Measurements from ENCODE around the gene ELOVL5. TPM values are rescaled to one million over a fixed set of nuclear protein-coding genes. Genes with fewer than 3 reads are reported as not detected.
"Not testable (repeated sequence)": the region's sequence is repeated elsewhere in the genome, so short reads cannot be mapped to it uniquely, and the experiment has no call there.

ELOVL5 gene
- total RNA-seq, 1 donor: 94.8 TPM

DNA sequence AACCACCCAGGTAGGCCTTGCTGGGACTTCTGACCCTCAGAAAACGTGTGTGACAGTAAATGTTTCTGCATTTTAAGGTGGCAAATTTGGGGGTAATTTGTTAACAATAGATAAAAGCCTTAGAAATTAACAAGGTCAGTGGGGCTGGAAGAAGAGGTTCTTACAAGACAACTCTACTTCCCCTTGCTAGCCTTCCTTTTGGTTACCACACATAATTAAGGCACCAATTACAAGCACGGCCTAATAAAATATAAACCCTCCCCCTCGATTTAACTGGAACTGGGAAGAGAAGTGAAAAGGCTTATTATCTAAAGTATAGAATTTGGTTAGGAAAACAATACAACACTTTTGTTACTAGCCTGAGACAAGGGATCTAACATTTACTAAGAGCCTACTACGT lies 38.8 kb downstream of the ELOVL5 start:
- Histone ChIP-seq H3K27me3 (ENCODE audit: insufficient read depth, low read length) (no peaks in the 10 kb centered on the region), H3K9me3 (ENCODE audit: low read depth, low read length) (no peaks in the 10 kb centered on the region), H3K4me3 (ENCODE audit: low read length) (no peak overlapping the region), H3K4me1 (ENCODE audit: insufficient read depth, low read length) (peaks cover 59% of the 10 kb centered on the region)

DNA sequence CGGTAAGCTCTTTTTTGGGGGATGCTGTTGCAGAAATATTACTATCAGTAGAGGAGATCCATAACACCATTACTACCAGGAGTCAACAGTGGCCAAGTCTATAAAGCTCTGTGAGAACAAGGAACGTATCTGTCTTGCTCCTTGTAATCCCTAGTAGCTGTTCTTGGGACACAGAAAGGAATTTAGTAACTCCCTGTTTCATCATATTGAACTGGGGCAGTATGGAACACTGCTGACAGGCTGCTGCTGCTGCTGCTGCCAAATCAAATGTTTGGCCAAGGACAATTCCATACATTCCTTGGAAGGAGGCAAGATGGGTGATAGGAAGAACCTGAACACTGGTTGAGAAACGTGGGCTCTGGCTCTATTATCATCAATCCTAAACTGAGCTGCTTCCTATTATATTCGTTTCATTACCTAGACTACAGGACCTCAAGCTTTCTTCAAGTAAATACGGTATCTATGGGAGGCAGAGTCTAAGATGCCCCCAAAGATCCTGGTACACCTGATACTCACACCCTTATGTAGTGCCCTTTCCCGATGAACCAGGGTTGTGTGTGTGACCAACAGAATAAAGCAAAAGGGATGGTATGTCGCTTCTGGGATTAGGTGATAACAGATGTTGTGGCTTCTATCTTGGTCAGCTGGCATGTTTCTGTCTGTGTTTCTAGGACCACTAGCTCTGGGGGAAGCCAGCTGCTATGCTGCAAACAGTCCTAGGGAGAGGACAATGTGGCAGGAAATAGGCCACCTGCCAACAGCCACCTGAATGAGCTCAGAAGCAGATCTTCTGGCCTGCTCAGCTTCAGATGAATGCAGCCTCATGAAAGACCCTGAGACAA lies 39.5 kb downstream of the ELOVL5 start:
- Histone ChIP-seq H3K4me3 (ENCODE audit: low read length) (no peak overlapping the region), H3K4me1 (ENCODE audit: insufficient read depth, low read length) (peaks cover 56% of the 10 kb centered on the region)

DNA sequence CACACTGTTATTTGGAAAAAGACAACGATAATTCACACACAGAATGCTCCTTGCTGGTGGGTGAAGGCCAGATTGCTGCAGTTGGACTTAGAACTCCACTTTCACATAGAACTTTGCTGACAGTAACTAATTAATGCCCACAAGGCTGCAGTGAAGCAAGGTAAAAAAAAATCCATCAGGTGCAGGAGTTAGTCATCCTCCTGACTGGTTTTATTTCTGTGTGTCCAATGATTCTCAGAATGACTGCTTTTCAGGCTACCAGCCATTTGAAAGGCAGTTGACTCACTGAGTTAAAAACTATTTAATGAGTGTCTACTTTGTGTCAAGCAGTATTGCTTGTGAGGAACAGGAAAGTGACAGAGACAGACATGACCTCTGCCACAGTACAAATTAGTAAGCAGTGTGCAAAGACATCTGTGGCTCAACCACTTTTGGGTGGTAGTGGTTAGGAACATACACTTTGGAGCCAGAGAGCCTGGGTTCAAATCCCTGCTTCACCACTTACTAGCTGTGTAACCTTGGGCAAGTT lies 41.9 kb downstream of the ELOVL5 start:
- Histone ChIP-seq H3K4me3 (ENCODE audit: low read length) (no peak overlapping the region), H3K4me1 (ENCODE audit: insufficient read depth, low read length) (peaks cover 56% of the 10 kb centered on the region), H3K27me3 (ENCODE audit: insufficient read depth, low read length) (no peaks in the 10 kb centered on the region), H3K9me3 (ENCODE audit: low read depth, low read length) (no peaks in the 10 kb centered on the region)

More for the DNA sequence above, 39.5 kb downstream of the ELOVL5 start:
- H3K9me3 ChIP-seq (ENCODE audit: low read depth, low read length): no peaks in the 10 kb centered on the region
- no peaks in the 10 kb centered on the region for H3K27me3 ChIP-seq (ENCODE audit: insufficient read depth, low read length)

DNA sequence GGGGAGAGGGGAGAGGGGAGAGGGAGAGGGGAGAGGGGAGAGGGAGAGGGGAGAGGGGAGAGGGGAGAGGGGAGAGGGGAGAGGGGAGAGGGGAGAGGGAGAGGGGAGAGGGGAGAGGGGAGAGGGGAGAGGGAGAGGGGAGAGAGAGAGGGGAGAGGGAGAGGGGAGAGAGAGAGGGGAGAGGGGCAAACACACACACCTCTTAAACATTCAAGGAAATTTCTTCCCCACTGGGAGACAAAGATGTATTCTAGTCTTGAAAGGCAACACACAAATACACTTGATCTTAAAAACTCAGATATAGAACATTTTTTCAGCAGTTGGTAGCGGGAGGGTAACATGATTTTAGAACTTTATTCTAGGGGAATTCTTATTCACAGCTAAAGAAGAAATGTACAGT lies 42.5 kb downstream of the ELOVL5 start:
- H3K9me3 ChIP-seq (ENCODE audit: low read depth, low read length); H3K27me3 ChIP-seq (ENCODE audit: insufficient read depth, low read length); H3K4me3 ChIP-seq (ENCODE audit: low read length): not testable (repeated sequence)
- H3K4me1 ChIP-seq (ENCODE audit: insufficient read depth, low read length): peaks cover 60% of the 10 kb centered on the region

DNA sequence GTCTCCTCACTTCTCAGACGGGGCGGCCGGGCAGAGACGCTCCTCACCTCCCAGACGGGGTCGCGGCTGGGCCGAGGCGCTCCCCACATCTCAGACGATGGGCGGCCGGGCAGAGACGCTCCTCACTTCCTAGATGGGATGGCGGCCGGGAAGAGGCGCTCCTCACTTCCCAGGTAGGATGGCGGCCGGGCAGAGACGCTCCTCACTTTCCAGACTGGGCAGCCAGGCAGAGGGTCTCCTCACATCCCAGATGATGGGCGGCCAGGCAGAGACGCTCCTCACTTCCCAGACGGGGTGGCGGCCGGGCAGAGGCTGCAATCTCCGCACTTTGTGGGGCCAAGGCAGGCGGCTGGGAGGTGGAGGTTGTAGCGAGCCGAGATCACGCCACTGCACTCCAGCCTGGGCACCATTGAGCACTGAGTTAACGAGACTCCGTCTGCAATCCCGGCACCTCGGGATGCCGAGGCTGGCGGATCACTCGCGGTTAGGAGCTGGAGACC lies 43.2 kb downstream of the ELOVL5 start:
- H3K27me3 ChIP-seq (ENCODE audit: insufficient read depth, low read length); H3K9me3 ChIP-seq (ENCODE audit: low read depth, low read length); H3K4me3 ChIP-seq (ENCODE audit: low read length): not testable (repeated sequence)
- peaks cover 60% of the 10 kb centered on the region for H3K4me1 ChIP-seq (ENCODE audit: insufficient read depth, low read length)

DNA sequence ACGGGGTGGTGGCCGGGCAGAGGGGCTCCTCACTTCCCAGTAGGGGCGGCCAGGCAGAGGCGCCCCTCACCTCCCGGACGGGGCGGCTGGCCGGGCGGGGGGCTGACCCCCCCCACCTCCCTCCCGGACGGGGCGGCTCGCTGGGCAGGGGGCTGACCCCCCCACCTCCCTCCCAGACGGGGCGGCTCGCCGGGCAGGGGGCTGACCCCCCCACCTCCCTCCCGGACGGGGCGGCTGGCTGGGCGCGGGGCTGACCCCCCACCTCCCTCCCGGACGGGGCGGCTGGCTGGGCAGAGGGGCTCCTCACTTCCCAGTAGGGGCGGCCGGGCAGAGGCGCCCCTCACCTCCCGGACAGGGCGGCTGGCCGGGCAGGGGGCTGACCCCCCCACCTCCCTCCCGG lies 43.8 kb downstream of the ELOVL5 start:
- H3K4me3 ChIP-seq (ENCODE audit: low read length); H3K9me3 ChIP-seq (ENCODE audit: low read depth, low read length); H3K27me3 ChIP-seq (ENCODE audit: insufficient read depth, low read length): not testable (repeated sequence)
- peaks cover 60% of the 10 kb centered on the region for H3K4me1 ChIP-seq (ENCODE audit: insufficient read depth, low read length)

DNA sequence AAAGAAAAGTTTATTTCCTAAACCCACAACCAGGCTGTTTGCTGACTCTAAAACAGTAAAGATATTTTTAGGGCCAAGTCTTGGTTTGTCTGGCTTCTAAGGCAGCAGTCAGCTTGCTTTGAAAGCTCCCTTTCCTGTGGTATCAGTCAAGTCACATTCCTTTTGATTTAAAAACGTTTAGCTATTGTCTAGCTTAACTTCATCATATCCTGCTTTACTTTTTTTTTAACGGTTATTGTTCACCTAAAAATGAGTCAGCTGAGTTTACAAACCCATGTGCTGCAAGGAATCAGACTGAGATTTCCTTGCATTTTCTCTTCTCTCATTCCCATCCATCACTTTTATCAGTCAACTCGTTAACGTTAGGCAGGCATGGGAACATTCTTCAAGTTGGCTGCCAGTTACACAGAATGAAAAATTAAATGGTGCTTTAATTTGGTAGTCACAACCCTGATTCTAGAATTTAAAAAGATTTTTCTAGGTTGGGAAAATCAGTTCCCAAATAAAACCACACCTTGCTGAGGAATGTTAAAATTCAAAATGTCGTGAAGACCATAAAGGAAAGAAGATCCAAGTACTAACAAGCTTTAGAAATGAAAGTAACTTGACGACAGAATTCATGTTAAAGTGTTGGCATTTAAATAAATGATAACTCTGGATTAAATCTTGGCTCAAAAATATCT lies 45.9 kb downstream of the ELOVL5 start:
- Histone ChIP-seq H3K4me3 (ENCODE audit: low read length) (no peak overlapping the region), H3K4me1 (ENCODE audit: insufficient read depth, low read length) (peaks cover 60% of the 10 kb centered on the region), H3K27me3 (ENCODE audit: insufficient read depth, low read length) (no peaks in the 10 kb centered on the region), H3K9me3 (ENCODE audit: low read depth, low read length) (no peaks in the 10 kb centered on the region)

DNA sequence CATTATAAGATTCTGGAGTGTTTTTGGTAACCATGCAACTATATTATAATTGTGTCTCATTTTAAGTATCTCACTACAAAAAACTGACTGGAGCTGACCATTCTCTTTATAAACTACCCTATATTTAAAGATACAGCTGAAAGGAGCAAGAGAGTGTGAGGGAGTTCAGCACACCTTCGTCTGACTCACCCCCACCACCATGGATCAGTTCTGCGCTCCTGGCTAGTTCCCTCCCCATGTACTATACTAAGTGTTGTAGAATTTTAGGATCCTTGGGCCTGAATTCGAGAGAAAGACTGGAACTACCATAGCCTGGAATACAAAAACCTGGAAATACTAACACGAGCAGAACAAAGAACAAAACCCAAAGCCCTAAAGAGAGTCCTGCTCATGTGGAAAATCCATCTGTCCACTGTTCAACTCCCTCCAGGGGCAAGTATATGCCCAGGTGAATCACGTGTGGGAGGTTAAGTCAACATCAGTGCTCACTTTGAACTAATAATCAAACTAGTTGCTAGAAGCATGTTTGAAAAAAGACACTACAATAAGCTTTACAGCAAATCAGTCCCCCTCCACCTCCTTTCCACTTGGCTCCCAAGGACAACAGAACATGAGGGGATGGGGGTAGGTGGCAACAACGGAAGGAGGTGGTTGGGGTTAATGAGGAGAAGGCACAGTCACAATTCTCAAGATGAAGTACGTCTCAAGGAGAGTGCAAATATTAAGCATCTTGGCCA lies 46.8 kb downstream of the ELOVL5 start:
- Histone ChIP-seq H3K9me3 (ENCODE audit: low read depth, low read length) (no peaks in the 10 kb centered on the region), H3K4me3 (ENCODE audit: low read length) (no peak overlapping the region), H3K27me3 (ENCODE audit: insufficient read depth, low read length) (no peaks in the 10 kb centered on the region), H3K4me1 (ENCODE audit: insufficient read depth, low read length) (peaks cover 57% of the 10 kb centered on the region)

DNA sequence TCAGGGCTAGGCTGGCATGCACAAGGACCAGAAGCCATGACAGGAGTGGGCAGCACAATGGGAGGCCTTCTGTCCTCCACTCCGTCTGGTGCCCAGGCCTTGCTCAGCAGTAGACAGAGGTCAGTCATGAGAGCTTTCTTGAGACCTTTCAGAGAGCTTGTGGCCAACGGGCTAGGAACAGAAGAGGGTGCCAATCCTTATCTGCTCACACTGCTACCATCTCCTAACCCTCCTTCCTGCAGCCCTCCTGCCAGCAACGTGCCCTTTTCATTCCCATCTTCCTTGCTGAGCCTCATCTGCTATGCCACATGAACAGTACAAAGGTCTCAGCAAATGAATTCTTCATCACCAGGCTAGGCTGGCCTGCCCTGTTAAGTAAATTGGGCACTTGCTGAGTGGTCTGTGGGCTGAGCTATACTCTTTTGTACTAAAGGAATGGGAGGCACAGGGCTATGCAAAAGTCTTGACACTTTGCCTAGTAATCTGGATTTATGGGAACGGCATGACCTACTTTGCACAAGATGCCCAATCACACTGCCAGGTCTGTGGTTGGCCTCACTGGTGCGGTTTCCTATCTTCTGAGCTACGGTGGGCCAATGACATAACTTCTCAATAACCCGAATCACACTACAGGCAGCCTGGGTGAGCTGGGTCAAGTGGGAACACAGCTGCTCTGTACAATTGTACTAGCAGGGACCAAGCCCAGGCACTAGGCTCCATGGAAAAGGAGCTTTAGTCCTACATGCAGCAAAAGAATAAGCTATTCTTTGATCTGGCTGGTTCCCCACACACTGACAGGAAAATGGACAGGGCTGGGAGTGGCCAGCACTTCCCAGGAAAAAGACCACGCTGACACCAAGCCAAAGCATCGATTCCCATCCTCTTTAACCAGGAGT lies 47.8 kb downstream of the ELOVL5 start:
- Histone ChIP-seq H3K27me3 (ENCODE audit: insufficient read depth, low read length) (no peaks in the 10 kb centered on the region), H3K4me1 (ENCODE audit: insufficient read depth, low read length) (peaks cover 60% of the 10 kb centered on the region), H3K4me3 (ENCODE audit: low read length) (no peak overlapping the region), H3K9me3 (ENCODE audit: low read depth, low read length) (no peaks in the 10 kb centered on the region)

DNA sequence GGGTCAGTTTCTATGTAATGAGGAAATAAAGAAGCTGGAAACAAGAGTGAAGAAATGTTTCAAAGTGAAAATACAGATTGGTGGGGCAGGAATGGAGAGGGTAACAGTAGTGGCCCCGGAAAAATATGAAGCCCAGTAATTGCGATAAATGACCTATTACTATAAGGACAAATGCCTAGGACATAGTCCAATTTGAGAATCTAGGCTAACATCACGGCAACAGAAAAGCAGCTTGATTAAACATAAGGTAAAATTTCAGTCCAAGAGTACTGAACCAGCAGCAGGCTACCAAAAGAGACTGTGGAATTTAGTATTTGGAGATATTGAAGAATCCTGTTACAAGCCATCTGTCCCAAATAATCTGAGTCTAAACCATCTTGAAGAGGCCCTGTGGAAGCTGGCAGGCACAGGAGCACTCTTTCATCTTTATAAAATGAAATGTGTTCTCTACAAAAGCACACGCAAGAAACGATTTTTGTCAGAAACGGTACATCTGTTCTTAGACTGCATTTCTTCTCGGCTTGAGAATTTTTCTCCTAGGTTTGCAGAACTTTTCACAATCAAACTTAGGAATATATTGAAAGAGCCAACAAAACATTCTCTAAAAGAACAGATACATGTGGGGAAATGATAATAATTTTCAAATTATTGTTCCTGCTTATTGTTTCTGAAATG lies 49.3 kb downstream of the ELOVL5 start:
- Histone ChIP-seq H3K4me3 (ENCODE audit: low read length) (no peak overlapping the region), H3K9me3 (ENCODE audit: low read depth, low read length) (no peaks in the 10 kb centered on the region), H3K4me1 (ENCODE audit: insufficient read depth, low read length) (peaks cover 63% of the 10 kb centered on the region), H3K27me3 (ENCODE audit: insufficient read depth, low read length) (no peaks in the 10 kb centered on the region)

DNA sequence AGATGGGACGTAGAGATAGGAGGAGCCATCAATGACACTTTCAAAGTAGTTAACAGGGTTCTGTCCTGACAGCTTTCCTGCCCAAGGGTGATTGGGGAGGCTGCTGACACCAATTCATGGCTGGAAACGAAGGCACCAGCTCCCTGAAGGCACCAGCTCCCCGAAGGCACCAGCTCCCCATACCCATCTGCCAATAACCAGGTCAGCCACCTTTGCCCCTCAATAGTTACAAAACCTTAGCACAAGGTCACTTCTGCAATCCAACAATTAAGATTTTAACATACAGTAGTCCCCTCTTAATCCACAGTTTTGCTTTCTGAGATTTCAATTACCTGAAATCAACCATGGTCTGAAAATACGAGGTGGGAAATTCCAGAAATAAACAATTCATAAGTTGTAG lies 51.7 kb downstream of the ELOVL5 start:
- H3K4me1 ChIP-seq (ENCODE audit: insufficient read depth, low read length): peaks cover 60% of the 10 kb centered on the region
- H3K9me3 ChIP-seq (ENCODE audit: low read depth, low read length): no peaks in the 10 kb centered on the region
- no peak overlapping the region for H3K4me3 ChIP-seq (ENCODE audit: low read length)
- H3K27me3 ChIP-seq (ENCODE audit: insufficient read depth, low read length): no peaks in the 10 kb centered on the region

DNA sequence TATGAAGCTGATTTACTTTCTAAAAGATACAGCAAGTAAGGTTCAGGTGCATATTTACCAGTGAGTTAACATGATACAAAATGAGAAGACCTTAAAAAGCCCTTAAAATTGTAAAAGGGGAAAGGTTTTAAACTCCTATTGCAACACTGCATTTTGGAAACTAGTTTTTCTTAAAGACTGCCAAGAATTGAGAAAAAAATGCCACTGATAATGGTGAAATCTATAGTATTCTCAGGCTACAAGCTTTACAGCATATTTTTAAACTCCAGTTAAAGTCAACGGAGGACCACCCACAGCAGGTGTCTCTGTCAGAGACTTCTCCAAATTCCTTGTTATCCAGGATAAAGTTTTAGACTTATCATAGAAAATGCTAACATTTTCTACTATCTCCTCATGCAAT lies 53.6 kb downstream of the ELOVL5 start:
- H3K27me3 ChIP-seq (ENCODE audit: insufficient read depth, low read length): no peaks in the 10 kb centered on the region
- peaks cover 50% of the 10 kb centered on the region for H3K4me1 ChIP-seq (ENCODE audit: insufficient read depth, low read length)
- no peak overlapping the region for H3K4me3 ChIP-seq (ENCODE audit: low read length)
- H3K9me3 ChIP-seq (ENCODE audit: low read depth, low read length): no peaks in the 10 kb centered on the region

DNA sequence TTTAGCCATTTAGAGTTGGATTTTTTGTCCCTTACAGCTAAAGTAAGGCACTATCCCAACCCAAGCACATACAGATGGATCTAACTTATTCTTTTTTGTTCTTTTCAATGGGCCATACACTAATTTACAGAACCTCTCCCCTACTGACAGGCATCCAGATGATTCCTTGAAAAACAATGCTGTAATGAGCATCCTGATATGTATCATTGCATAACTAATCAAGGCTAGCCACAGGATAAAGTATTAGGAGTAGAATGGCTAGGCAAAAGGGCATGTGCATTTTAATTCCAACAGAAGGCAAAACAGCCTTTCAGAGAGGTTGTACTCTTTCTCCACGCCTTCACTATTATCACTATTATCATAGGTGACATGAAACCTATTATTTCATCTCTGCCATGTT lies 54.1 kb downstream of the ELOVL5 start:
- H3K9me3 ChIP-seq (ENCODE audit: low read depth, low read length): no peaks in the 10 kb centered on the region
- H3K4me3 ChIP-seq (ENCODE audit: low read length): no peak overlapping the region
- peaks cover 45% of the 10 kb centered on the region for H3K4me1 ChIP-seq (ENCODE audit: insufficient read depth, low read length)
- H3K27me3 ChIP-seq (ENCODE audit: insufficient read depth, low read length): no peaks in the 10 kb centered on the region

DNA sequence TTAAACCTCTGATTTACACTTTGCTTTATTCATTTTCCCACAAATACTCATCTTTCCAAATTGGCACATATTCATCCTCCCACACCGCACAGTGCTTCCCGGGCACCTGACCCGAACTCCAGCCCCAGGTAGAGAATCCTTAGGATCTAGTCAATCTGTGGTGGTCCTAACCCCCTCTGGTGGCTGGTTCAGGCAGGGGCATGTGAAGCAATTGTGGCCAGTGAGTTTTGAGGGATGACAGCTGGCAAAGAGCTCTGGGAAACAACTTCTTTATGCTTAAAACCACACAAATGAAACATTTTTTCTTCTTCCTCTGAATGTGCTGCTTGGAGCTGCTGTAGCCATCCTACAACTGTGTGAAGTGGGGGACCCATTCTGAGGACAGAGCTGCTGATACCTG lies 54.7 kb downstream of the ELOVL5 start:
- no peak overlapping the region for H3K4me3 ChIP-seq (ENCODE audit: low read length)
- no peaks in the 10 kb centered on the region for H3K27me3 ChIP-seq (ENCODE audit: insufficient read depth, low read length)
- no peaks in the 10 kb centered on the region for H3K9me3 ChIP-seq (ENCODE audit: low read depth, low read length)
- H3K4me1 ChIP-seq (ENCODE audit: insufficient read depth, low read length): peaks cover 41% of the 10 kb centered on the region

Data from mononuclear cell (primary cell).